RWPE2 (cell line): Measurements from ENCODE around the gene CAMSAP3.

ENCODE experiments used
- ATAC-seq: fragments of 200-7000 bp; cut with Tn5 transposase; 3 replicates; pipeline ENCODE4 v1.9.1; 2021; ENCODE audit warnings: low read depth
- DNase-seq: peaks from one replicate; pipeline ENCODE4 v3.0.0-alpha.2; 2020; ENCODE audit warnings: low spot score
- H3K27ac ChIP-seq: fragments of 450-650 bp; 2 replicates; pipeline ENCODE4 v1.5.1; 2017; ENCODE audit warnings: mild to moderate bottlenecking; ENCODE audit not compliant: poor library complexity, severe bottlenecking
- H3K27me3 ChIP-seq: fragments of 250-450 bp; sonication (Bioruptor Pico); 2 replicates; pipeline ENCODE4 v1.5.1; 2021; ENCODE audit warnings: mild to moderate bottlenecking, moderate library complexity; ENCODE audit not compliant: insufficient read depth, poor library complexity, severe bottlenecking
- H3K36me3 ChIP-seq: fragments of 250-450 bp; sonication (Bioruptor Pico); 2 replicates; pipeline ENCODE4 v1.5.1; 2020; ENCODE audit warnings: low read depth, mild to moderate bottlenecking, moderate library complexity
- H3K4me1 ChIP-seq: fragments of 250-450 bp; sonication (Bioruptor Pico); 2 replicates; pipeline ENCODE4 v1.5.1; 2021; ENCODE audit warnings: mild to moderate bottlenecking, moderate library complexity; ENCODE audit not compliant: insufficient read depth, poor library complexity, severe bottlenecking
- H3K4me3 ChIP-seq: fragments of 250-450 bp; sonication (Bioruptor Pico); 2 replicates; pipeline ENCODE4 v1.5.1; 2021; ENCODE audit warnings: mild to moderate bottlenecking, moderate library complexity; ENCODE audit not compliant: severe bottlenecking
- H3K9me3 ChIP-seq: fragments of 250-450 bp; sonication (Bioruptor Pico); 2 replicates; pipeline ENCODE4 v1.5.1; 2021; ENCODE audit warnings: mild to moderate bottlenecking, moderate library complexity; ENCODE audit not compliant: severe bottlenecking
- TF ChIP-seq, protein P1 (sequence below): fragments of 450-650 bp; IDR thresholded peaks from one replicate; pipeline ENCODE4 v1.5.1; 2017; ENCODE audit warnings: mild to moderate bottlenecking, moderate library complexity; ENCODE audit not compliant: poor library complexity, severe bottlenecking

CAMSAP3 gene

GRCh38 chr19:7631577-7631976 is 35.9 kb downstream of the CAMSAP3 start:
- H3K9me3 ChIP-seq, result no peaks in the 10 kb centered on the region
- ATAC-seq, result no peak
- H3K4me3 ChIP-seq, result no peak overlapping the region
- DNase-seq, result no peak
- TF ChIP-seq, protein P1, sequence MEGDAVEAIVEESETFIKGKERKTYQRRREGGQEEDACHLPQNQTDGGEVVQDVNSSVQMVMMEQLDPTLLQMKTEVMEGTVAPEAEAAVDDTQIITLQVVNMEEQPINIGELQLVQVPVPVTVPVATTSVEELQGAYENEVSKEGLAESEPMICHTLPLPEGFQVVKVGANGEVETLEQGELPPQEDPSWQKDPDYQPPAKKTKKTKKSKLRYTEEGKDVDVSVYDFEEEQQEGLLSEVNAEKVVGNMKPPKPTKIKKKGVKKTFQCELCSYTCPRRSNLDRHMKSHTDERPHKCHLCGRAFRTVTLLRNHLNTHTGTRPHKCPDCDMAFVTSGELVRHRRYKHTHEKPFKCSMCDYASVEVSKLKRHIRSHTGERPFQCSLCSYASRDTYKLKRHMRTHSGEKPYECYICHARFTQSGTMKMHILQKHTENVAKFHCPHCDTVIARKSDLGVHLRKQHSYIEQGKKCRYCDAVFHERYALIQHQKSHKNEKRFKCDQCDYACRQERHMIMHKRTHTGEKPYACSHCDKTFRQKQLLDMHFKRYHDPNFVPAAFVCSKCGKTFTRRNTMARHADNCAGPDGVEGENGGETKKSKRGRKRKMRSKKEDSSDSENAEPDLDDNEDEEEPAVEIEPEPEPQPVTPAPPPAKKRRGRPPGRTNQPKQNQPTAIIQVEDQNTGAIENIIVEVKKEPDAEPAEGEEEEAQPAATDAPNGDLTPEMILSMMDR, result no peak
- H3K27ac ChIP-seq, result no peak overlapping the region
- peaks cover 13% of the 10 kb centered on the region; the same call in 1 of the 2 replicates for H3K36me3 ChIP-seq
- no peaks in the 10 kb centered on the region for H3K27me3 ChIP-seq
- peaks cover 7% of the 10 kb centered on the region for H3K4me1 ChIP-seq

DNA sequence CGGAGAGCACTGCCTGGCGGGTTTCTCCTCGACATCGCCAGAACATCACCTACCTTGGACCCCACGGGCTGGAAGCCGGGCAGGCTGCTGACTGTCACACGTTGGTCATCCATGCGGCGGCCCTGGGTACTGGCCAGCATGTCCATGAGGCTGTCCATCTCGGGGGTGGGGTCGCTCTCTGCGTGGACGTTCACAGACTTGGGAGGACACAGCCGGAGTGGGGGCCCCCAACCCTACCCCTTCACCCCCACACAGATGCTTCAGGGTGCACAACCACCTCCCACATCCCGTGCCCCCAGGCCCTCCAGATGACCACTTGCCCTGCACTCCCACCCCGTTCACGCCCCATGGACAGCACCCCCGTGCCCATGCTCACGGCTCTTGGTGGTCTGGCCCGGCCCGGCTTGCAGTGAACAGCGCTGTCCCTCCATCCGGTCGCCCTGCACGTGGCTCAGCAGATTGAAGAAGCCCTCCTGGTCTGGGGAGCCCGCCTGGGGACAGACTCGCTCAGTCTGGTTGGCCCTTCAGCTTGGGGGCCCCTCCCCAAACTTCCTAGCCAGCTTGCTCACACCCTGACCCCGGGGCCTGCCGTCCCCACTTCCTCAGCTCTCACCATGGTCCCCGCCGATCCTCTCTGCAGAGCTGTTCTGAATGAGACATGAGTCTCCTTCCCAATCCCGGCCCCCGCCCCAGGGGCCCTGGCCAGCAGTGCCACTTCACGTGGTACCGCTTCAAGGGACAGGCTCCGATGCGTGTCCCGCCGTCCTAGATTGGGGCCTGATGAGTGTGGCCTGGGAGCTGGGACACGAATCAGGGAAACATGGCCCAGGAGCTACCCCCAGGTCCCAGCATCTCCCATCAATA is 36.9 kb downstream of the CAMSAP3 start:
- no peak for DNase-seq
- Histone ChIP-seq H3K27me3 (no peaks in the 10 kb centered on the region), H3K4me3 (no peak overlapping the region), H3K9me3 (no peaks in the 10 kb centered on the region), H3K27ac (no peak overlapping the region), H3K4me1 (peaks cover 8% of the 10 kb centered on the region), H3K36me3 (peaks cover 3% of the 10 kb centered on the region; the same call in 1 of the 2 replicates)
- TF ChIP-seq, protein P1, result no peak
- ATAC-seq, result no peak

- Histone ChIP-seq H3K27ac (no peak within 1 kb of the TSS), H3K4me1 (peaks cover 8% of the 10 kb centered on the region), H3K4me3 (no peak within 1 kb of the TSS), H3K27me3 (no peaks in the 10 kb centered on the region), H3K9me3 (no peaks in the 10 kb centered on the region), H3K36me3 (no peaks in the 10 kb centered on the region)
- TF ChIP-seq, protein P1, result no peak
- ATAC-seq (no peak), DNase-seq (no peak)
These were observed 38.0 kb downstream of the CAMSAP3 start, which contains the start of gene PCP2 for GRCh38 chr19:7633698-7634097. PCP2 (minus strand) TSS chr19:7633719; CDS start chr19:7633457, 262 bp downstream.

- no peak overlapping the region for H3K4me3 ChIP-seq
- H3K27ac ChIP-seq, result no peak overlapping the region
- no peaks in the 10 kb centered on the region; the same call in 1 of the 2 replicates for H3K36me3 ChIP-seq
- H3K4me1 ChIP-seq, result peaks cover 7% of the 10 kb centered on the region
- no peaks in the 10 kb centered on the region for H3K27me3 ChIP-seq
- no peak for DNase-seq
- TF ChIP-seq, protein P1, result no peak
- no peak for ATAC-seq
- H3K9me3 ChIP-seq, result no peaks in the 10 kb centered on the region
These were observed 40.0 kb downstream of the CAMSAP3 start for GRCh38 chr19:7635670-7636069.

DNA sequence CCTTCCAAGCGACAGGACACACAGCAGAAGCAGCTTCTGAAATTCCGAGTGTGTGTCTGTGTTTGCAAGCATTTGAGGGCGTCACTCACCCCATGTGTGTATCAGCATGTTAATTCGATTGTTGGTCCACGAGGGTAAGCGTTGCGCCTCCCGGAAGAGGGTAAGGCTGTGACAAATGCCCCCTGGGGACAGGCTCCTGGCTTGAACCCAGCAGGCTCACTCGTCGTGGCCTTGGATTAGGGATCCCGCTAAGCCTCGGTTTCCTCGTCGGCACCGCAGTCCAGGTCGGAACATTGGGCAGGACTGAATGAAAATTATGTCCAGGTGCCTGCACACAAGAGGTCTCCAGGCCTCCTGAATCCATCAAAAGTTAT is 40.6 kb downstream of the CAMSAP3 start:
- peak overlapping the region; percentile 79 for H3K4me3 ChIP-seq
- no peaks in the 10 kb centered on the region for H3K27me3 ChIP-seq
- TF ChIP-seq, protein P1, result no peak
- H3K9me3 ChIP-seq, result no peaks in the 10 kb centered on the region
- no peaks in the 10 kb centered on the region; the same call in 1 of the 2 replicates for H3K36me3 ChIP-seq
- H3K27ac ChIP-seq, result no peak overlapping the region
- ATAC-seq (no peak), DNase-seq (no peak)
- H3K4me1 ChIP-seq, result peaks cover 3% of the 10 kb centered on the region
